NCI-H2081 treated with DMSO at 0.1 percent for 48 hours (cell line): ENCODE results near the gene CRISPLD2.

Experiments used
- DNase-seq: peaks from one replicate; lab custom pipeline; 2025; lab: John Stamatoyannopoulos, UW

The CRISPLD2 gene

DNA sequence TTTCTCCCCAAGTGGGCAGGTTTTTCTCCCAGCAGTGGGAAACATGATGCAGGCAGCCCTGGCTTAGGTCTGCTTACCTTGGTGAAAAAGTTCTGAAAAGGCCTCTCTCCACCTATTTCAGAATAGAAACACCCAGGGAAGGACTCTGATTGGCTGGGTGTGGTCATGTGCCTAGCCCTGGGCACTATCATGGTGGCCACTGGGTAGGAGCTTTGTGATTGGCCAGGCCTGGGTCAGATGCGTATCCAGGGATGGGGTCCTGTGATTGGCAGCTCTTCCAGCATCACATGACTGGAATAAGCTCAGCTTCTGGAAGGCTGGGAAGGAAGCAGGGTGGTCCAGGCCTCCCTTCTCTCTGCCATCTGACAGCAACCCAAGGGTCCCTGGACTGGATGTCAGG is 138.0 kb downstream of the CRISPLD2 start:
- DNase-seq = no peak
